ENCODE data around the gene FERMT3. TPM values are rescaled to one million over a fixed set of nuclear protein-coding genes. Genes with fewer than 3 reads are reported as not detected.

Gene FERMT3
- total and polyA plus RNA-seq, 2 of the 13 experiments (the other 11 are each of a cell fraction or from before 2014, with no cell fraction given): 0.29 TPM; not detected in 1

- TF ChIP-seq ZNF354B (CRISPR knock-in tag; IDR thresholded peaks at IDR 0.05) (peak; percentile 85), IRX3 (CRISPR knock-in tag; IDR thresholded peaks at IDR 0.05; ENCODE audit: borderline replicate concordance, low read depth) (peak; percentile 97), ZNF557 (CRISPR knock-in tag; IDR thresholded peaks at IDR 0.05) (peak; percentile 45; the same call in 1 of the 2 replicates), RBAK (CRISPR knock-in tag; IDR thresholded peaks at IDR 0.05) (no peak), ELF3 (CRISPR knock-in tag; IDR thresholded peaks at IDR 0.05) (peak; percentile 54; the same call in 1 of the 2 replicates), ZNF460 (CRISPR knock-in tag; IDR thresholded peaks at IDR 0.05; ENCODE audit: borderline replicate concordance) (no peak), TBP (CRISPR knock-in tag; IDR thresholded peaks at IDR 0.05) (no peak), PHB2 (IDR thresholded peaks at IDR 0.05; ENCODE audit: partially characterized antibody) (no peak), MIER3 (CRISPR knock-in tag; IDR thresholded peaks at IDR 0.05; ENCODE audit: borderline replicate concordance) (peak; percentile 23; the same call in 1 of the 2 replicates), E2F5 (CRISPR knock-in tag; conservative IDR thresholded peaks at IDR 0.05) (no peak), ARNT2 (CRISPR knock-in tag; IDR thresholded peaks at IDR 0.05; ENCODE audit: low read depth) (peak; percentile 93), ZNF788 (CRISPR knock-in tag; IDR thresholded peaks at IDR 0.05; ENCODE audit: borderline replicate concordance) (peak; percentile 97)
- TF ChIP-seq, protein P1, sequence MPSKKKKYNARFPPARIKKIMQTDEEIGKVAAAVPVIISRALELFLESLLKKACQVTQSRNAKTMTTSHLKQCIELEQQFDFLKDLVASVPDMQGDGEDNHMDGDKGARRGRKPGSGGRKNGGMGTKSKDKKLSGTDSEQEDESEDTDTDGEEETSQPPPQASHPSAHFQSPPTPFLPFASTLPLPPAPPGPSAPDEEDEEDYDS (CRISPR knock-in tag; IDR thresholded peaks at IDR 0.05): no peak
- TF ChIP-seq, protein P2, sequence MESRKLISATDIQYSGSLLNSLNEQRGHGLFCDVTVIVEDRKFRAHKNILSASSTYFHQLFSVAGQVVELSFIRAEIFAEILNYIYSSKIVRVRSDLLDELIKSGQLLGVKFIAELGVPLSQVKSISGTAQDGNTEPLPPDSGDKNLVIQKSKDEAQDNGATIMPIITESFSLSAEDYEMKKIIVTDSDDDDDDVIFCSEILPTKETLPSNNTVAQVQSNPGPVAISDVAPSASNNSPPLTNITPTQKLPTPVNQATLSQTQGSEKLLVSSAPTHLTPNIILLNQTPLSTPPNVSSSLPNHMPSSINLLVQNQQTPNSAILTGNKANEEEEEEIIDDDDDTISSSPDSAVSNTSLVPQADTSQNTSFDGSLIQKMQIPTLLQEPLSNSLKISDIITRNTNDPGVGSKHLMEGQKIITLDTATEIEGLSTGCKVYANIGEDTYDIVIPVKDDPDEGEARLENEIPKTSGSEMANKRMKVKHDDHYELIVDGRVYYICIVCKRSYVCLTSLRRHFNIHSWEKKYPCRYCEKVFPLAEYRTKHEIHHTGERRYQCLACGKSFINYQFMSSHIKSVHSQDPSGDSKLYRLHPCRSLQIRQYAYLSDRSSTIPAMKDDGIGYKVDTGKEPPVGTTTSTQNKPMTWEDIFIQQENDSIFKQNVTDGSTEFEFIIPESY (CRISPR knock-in tag; IDR thresholded peaks at IDR 0.05): peak; percentile 38; the same call in 1 of the 2 replicates
- TF ChIP-seq, protein P3, sequence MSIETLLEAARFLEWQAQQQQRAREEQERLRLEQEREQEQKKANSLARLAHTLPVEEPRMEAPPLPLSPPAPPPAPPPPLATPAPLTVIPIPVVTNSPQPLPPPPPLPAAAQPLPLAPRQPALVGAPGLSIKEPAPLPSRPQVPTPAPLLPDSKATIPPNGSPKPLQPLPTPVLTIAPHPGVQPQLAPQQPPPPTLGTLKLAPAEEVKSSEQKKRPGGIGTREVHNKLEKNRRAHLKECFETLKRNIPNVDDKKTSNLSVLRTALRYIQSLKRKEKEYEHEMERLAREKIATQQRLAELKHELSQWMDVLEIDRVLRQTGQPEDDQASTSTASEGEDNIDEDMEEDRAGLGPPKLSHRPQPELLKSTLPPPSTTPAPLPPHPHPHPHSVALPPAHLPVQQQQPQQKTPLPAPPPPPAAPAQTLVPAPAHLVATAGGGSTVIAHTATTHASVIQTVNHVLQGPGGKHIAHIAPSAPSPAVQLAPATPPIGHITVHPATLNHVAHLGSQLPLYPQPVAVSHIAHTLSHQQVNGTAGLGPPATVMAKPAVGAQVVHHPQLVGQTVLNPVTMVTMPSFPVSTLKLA (IDR thresholded peaks at IDR 0.05): peak; percentile 39
- TF ChIP-seq, protein P4, sequence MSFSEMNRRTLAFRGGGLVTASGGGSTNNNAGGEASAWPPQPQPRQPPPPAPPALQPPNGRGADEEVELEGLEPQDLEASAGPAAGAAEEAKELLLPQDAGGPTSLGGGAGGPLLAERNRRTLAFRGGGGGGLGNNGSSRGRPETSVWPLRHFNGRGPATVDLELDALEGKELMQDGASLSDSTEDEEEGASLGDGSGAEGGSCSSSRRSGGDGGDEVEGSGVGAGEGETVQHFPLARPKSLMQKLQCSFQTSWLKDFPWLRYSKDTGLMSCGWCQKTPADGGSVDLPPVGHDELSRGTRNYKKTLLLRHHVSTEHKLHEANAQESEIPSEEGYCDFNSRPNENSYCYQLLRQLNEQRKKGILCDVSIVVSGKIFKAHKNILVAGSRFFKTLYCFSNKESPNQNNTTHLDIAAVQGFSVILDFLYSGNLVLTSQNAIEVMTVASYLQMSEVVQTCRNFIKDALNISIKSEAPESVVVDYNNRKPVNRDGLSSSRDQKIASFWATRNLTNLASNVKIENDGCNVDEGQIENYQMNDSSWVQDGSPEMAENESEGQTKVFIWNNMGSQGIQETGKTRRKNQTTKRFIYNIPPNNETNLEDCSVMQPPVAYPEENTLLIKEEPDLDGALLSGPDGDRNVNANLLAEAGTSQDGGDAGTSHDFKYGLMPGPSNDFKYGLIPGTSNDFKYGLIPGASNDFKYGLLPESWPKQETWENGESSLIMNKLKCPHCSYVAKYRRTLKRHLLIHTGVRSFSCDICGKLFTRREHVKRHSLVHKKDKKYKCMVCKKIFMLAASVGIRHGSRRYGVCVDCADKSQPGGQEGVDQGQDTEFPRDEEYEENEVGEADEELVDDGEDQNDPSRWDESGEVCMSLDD (CRISPR knock-in tag; IDR thresholded peaks at IDR 0.05; ENCODE audit: borderline replicate concordance): 0 out of 2 replicates have a peak, but pooled peaks have one; percentile 24
- TF ChIP-seq, protein P5, sequence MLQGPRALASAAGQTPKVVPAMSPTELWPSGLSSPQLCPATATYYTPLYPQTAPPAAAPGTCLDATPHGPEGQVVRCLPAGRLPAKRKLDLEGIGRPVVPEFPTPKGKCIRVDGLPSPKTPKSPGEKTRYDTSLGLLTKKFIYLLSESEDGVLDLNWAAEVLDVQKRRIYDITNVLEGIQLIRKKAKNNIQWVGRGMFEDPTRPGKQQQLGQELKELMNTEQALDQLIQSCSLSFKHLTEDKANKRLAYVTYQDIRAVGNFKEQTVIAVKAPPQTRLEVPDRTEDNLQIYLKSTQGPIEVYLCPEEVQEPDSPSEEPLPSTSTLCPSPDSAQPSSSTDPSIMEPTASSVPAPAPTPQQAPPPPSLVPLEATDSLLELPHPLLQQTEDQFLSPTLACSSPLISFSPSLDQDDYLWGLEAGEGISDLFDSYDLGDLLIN (CRISPR knock-in tag; IDR thresholded peaks at IDR 0.05; ENCODE audit: borderline replicate concordance): no peak; the same call in 1 of the 2 replicates
Measured at GRCh38 chr11:64185175-64185692, 21.3 kb upstream of the FERMT3 start (continued).
